ENCODE measurements around the gene PARP8.

The PARP8 gene

DNA sequence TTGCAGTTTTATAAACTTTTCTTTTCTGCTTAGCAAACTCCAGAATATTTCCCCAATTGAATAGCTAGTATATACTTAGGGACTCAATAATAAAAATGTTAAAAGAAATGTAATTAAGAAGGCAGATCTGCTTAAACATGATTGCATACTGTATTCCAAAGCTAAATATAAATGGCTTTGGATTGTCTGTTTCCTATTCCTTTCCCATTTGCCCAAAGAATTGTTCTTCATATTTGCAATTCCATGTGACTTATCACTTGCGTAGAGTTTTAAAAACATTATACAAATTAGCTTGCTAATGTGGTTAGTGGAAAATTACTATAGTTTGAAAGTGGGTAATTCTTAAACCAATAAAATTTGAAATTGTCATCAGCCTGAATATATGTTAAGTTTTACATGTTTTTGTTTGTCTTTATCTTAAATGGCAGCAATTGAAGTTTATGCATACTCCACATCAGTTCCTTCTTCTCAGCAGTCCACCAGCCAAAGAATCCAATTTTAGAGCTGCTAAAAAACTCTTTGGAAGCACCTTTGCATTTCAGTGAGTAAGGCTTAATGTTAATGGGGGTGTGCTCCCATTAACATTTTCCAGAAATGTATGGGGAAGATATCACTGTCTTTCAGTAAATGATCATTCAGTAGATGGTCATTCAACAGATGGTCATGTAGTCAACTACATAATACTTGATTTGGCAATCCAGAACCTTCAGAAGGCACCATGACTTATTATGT lies 161.2 kb downstream of the PARP8 start:
- Histone ChIP-seq H3K4me2 (ENCODE audit: low read length) (no peak overlapping the region), H3K9me3 (replicated peaks; ENCODE audit: low read length) (no peaks in the 10 kb centered on the region), H3K4me3 (ENCODE audit: low read length) (no peak overlapping the region), H3K4me1 (ENCODE audit: control insufficient read depth, insufficient read depth, low read length) (no peaks in the 10 kb centered on the region), H3K9ac (ENCODE audit: low read depth, low read length) (no peak overlapping the region), H3K36me3 (ENCODE audit: insufficient read depth, low read length) (peaks cover 3% of the 10 kb centered on the region), H3K27me3 (ENCODE audit: control insufficient read depth, insufficient read depth, low read length) (no peaks in the 10 kb centered on the region)

DNA sequence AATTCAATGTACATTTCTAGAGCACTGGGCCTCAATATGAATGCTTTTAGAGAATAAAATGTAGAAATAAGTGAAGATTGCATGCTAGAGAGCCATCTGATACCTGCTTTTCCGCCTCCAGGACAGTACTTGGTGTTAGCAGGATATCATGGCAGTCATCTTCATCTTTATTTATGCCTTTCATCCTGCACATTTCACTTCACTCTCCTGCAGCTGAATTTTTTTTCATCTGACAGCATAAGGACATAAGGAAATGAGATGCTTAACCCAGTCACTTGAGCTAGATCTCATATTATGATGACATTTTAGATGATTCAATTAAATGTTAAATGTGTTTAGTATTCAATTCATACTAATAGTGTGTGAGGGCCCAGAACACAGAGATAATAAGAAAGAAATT lies 162.6 kb downstream of the PARP8 start:
- peaks cover 3% of the 10 kb centered on the region for H3K36me3 ChIP-seq (ENCODE audit: insufficient read depth, low read length)
- no peaks in the 10 kb centered on the region for H3K4me1 ChIP-seq (ENCODE audit: control insufficient read depth, insufficient read depth, low read length)
- no peak overlapping the region for H3K9ac ChIP-seq (ENCODE audit: low read depth, low read length)
- no peaks in the 10 kb centered on the region for H3K9me3 ChIP-seq (replicated peaks; ENCODE audit: low read length)
- no peak overlapping the region for H3K4me2 ChIP-seq (ENCODE audit: low read length)
- H3K27me3 ChIP-seq (ENCODE audit: control insufficient read depth, insufficient read depth, low read length): no peaks in the 10 kb centered on the region
- no peak overlapping the region for H3K4me3 ChIP-seq (ENCODE audit: low read length)

DNA sequence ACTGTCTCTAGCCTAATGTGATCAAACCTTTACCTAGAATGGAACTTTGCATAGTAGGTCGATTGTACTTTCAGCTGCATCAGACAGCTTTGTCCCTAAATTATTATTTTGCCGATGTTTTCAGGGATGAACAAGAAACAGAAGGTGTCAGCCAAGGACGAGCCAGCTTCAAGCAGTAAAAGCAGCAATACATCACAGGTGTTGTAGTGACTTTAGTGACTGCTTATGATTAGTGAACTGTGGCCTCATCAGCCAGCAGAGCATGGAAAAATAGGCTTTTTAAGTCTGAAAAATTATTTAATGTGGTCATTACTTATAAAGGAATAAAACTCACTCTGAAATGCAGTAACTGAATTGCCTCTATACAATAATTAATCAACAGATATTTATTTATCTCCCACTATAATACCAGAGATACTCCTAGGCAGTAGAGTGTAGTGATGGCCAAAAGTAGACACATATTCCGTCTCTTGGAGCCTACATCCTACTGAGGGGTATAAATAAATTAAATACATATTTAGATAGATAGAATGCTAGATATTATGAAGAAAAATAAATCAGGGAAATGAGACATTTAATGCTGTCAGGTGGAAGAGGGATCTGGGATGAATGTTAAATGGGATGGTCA lies 166.3 kb downstream of the PARP8 start:
- no peak overlapping the region for H3K4me2 ChIP-seq (ENCODE audit: low read length)
- no peaks in the 10 kb centered on the region for H3K9me3 ChIP-seq (replicated peaks; ENCODE audit: low read length)
- H3K4me1 ChIP-seq (ENCODE audit: control insufficient read depth, insufficient read depth, low read length): no peaks in the 10 kb centered on the region
- no peak overlapping the region for H3K9ac ChIP-seq (ENCODE audit: low read depth, low read length)
- no peaks in the 10 kb centered on the region for H3K27me3 ChIP-seq (ENCODE audit: control insufficient read depth, insufficient read depth, low read length)
- H3K4me3 ChIP-seq (ENCODE audit: low read length): no peak overlapping the region
- H3K36me3 ChIP-seq (ENCODE audit: insufficient read depth, low read length): peaks cover 3% of the 10 kb centered on the region

DNA sequence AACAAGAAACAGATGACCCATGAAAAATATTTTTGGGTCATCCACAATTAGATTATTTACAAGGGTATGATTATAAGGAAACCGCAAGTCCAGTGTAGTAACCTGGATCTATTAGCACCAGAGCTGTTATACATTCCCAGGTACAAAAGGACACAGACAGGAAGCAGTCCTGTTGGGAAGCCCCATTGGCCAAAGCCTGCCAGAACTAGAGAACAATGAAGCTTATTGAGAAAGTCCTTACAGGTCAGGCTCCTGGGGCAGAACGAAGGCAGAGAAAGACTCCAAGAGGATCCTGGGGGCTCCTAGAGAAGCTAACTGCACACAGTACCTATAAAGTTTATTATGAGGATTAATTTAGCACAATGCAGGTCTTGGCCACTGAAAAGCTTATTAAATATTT lies 169.9 kb downstream of the PARP8 start:
- Histone ChIP-seq H3K27me3 (ENCODE audit: control insufficient read depth, insufficient read depth, low read length) (no peaks in the 10 kb centered on the region), H3K4me1 (ENCODE audit: control insufficient read depth, insufficient read depth, low read length) (no peaks in the 10 kb centered on the region), H3K4me3 (ENCODE audit: low read length) (no peak overlapping the region), H3K9me3 (replicated peaks; ENCODE audit: low read length) (no peaks in the 10 kb centered on the region), H3K9ac (ENCODE audit: low read depth, low read length) (no peak overlapping the region), H3K36me3 (ENCODE audit: insufficient read depth, low read length) (no peaks in the 10 kb centered on the region), H3K4me2 (ENCODE audit: low read length) (no peak overlapping the region)

GRCh38 chr5:50839472-50839871 lies 173.0 kb downstream of the PARP8 start:
- Histone ChIP-seq H3K4me3 (ENCODE audit: low read length) (no peak overlapping the region), H3K4me2 (ENCODE audit: low read length) (no peak overlapping the region), H3K27me3 (ENCODE audit: control insufficient read depth, insufficient read depth, low read length) (no peaks in the 10 kb centered on the region), H3K9me3 (replicated peaks; ENCODE audit: low read length) (no peaks in the 10 kb centered on the region), H3K9ac (ENCODE audit: low read depth, low read length) (no peak overlapping the region), H3K36me3 (ENCODE audit: insufficient read depth, low read length) (no peaks in the 10 kb centered on the region), H3K4me1 (ENCODE audit: control insufficient read depth, insufficient read depth, low read length) (no peaks in the 10 kb centered on the region)

- no peak overlapping the region for H3K4me2 ChIP-seq (ENCODE audit: low read length)
- no peaks in the 10 kb centered on the region for H3K27me3 ChIP-seq (ENCODE audit: control insufficient read depth, insufficient read depth, low read length)
- H3K4me1 ChIP-seq (ENCODE audit: control insufficient read depth, insufficient read depth, low read length): no peaks in the 10 kb centered on the region
- no peak overlapping the region for H3K4me3 ChIP-seq (ENCODE audit: low read length)
- H3K9ac ChIP-seq (ENCODE audit: low read depth, low read length): no peak overlapping the region
- no peaks in the 10 kb centered on the region for H3K9me3 ChIP-seq (replicated peaks; ENCODE audit: low read length)
- no peaks in the 10 kb centered on the region for H3K36me3 ChIP-seq (ENCODE audit: insufficient read depth, low read length)
Measured at GRCh38 chr5:50843091-50843490, 176.7 kb downstream of the PARP8 start.

- Histone ChIP-seq H3K9me3 (replicated peaks; ENCODE audit: low read length) (no peaks in the 10 kb centered on the region), H3K4me1 (ENCODE audit: control insufficient read depth, insufficient read depth, low read length) (no peaks in the 10 kb centered on the region), H3K9ac (ENCODE audit: low read depth, low read length) (no peak overlapping the region), H3K4me2 (ENCODE audit: low read length) (no peak overlapping the region), H3K4me3 (ENCODE audit: low read length) (no peak overlapping the region), H3K36me3 (ENCODE audit: insufficient read depth, low read length) (no peaks in the 10 kb centered on the region), H3K27me3 (ENCODE audit: control insufficient read depth, insufficient read depth, low read length) (no peaks in the 10 kb centered on the region)
Measured at GRCh38 chr5:50846261-50846660, 179.8 kb downstream of the PARP8 start.

GRCh38 chr5:50849554-50849953 lies 183.1 kb downstream of the PARP8 start:
- H3K9ac ChIP-seq (ENCODE audit: low read depth, low read length): no peak overlapping the region
- no peak overlapping the region for H3K4me2 ChIP-seq (ENCODE audit: low read length)
- H3K36me3 ChIP-seq (ENCODE audit: insufficient read depth, low read length): no peaks in the 10 kb centered on the region
- H3K27me3 ChIP-seq (ENCODE audit: control insufficient read depth, insufficient read depth, low read length): no peaks in the 10 kb centered on the region
- no peaks in the 10 kb centered on the region for H3K9me3 ChIP-seq (replicated peaks; ENCODE audit: low read length)
- H3K4me1 ChIP-seq (ENCODE audit: control insufficient read depth, insufficient read depth, low read length): no peaks in the 10 kb centered on the region
- no peak overlapping the region for H3K4me3 ChIP-seq (ENCODE audit: low read length)

- no peaks in the 10 kb centered on the region for H3K9me3 ChIP-seq (replicated peaks; ENCODE audit: low read length)
- H3K36me3 ChIP-seq (ENCODE audit: insufficient read depth, low read length): no peaks in the 10 kb centered on the region
- H3K27me3 ChIP-seq (ENCODE audit: control insufficient read depth, insufficient read depth, low read length): no peaks in the 10 kb centered on the region
- no peaks in the 10 kb centered on the region for H3K4me1 ChIP-seq (ENCODE audit: control insufficient read depth, insufficient read depth, low read length)
- no peak overlapping the region for H3K9ac ChIP-seq (ENCODE audit: low read depth, low read length)
- H3K4me2 ChIP-seq (ENCODE audit: low read length): no peak overlapping the region
- H3K4me3 ChIP-seq (ENCODE audit: low read length): no peak overlapping the region
Measured at GRCh38 chr5:50853151-50853550, 186.7 kb downstream of the PARP8 start.

DNA sequence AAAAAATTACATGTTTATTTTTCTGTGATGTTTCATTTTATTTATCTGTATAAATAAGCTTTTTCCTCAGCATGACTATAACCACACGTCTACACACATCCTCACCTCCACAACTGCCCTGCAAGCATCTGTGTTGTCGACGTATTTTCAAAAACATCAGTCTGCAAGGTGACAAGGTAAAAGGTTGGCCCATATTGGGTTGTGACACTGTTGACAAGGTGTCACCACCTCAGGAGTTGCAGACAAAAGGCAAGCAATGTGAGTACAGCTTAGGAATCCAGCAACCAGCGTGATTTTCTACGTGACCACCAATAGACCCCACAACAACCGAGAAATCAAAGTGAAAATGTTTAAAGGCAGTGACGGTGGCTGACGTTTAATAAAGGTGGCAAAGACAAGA lies 187.6 kb downstream of the PARP8 start:
- Histone ChIP-seq H3K4me3 (ENCODE audit: low read length) (no peak overlapping the region), H3K9ac (ENCODE audit: low read depth, low read length) (no peak overlapping the region), H3K4me2 (ENCODE audit: low read length) (no peak overlapping the region), H3K27me3 (ENCODE audit: control insufficient read depth, insufficient read depth, low read length) (no peaks in the 10 kb centered on the region), H3K9me3 (replicated peaks; ENCODE audit: low read length) (no peaks in the 10 kb centered on the region), H3K36me3 (ENCODE audit: insufficient read depth, low read length) (no peaks in the 10 kb centered on the region), H3K4me1 (ENCODE audit: control insufficient read depth, insufficient read depth, low read length) (no peaks in the 10 kb centered on the region)

- H3K36me3 ChIP-seq (ENCODE audit: insufficient read depth, low read length): no peaks in the 10 kb centered on the region
- no peak overlapping the region for H3K4me2 ChIP-seq (ENCODE audit: low read length)
- H3K9ac ChIP-seq (ENCODE audit: low read depth, low read length): no peak overlapping the region
- H3K4me1 ChIP-seq (ENCODE audit: control insufficient read depth, insufficient read depth, low read length): no peaks in the 10 kb centered on the region
- no peaks in the 10 kb centered on the region for H3K9me3 ChIP-seq (replicated peaks; ENCODE audit: low read length)
- no peaks in the 10 kb centered on the region for H3K27me3 ChIP-seq (ENCODE audit: control insufficient read depth, insufficient read depth, low read length)
- no peak overlapping the region for H3K4me3 ChIP-seq (ENCODE audit: low read length)
Measured at GRCh38 chr5:50855001-50855400, 188.6 kb downstream of the PARP8 start.

Measured in skeletal muscle satellite cell (primary cell).